D721Med (cell line): ENCODE data around the gene TSPAN31.
"Not testable (repeated sequence)": the region's sequence is repeated elsewhere in the genome, so short reads cannot be mapped to it uniquely, and the experiment has no call there.

Experiments
- DNase-seq: peaks from one replicate; pipeline ENCODE4 v3.0.0; 2011; ENCODE audit warnings: low spot score; ENCODE audit not compliant: insufficient read length
- FAIRE-seq: peaks from 2 replicates; lab custom pipeline; 2011; peaks lifted over from hg19 to GRCh38; lab: Jason Lieb, UNC
- TF ChIP-seq, protein P1 (sequence below): IDR thresholded peaks from 2 replicates; pipeline ENCODE4 v1.5.1; 2012; ENCODE audit warnings: mild to moderate bottlenecking, control low read depth; ENCODE audit not compliant: insufficient read depth; ENCODE audit errors: missing control alignments

Gene TSPAN31

DNA sequence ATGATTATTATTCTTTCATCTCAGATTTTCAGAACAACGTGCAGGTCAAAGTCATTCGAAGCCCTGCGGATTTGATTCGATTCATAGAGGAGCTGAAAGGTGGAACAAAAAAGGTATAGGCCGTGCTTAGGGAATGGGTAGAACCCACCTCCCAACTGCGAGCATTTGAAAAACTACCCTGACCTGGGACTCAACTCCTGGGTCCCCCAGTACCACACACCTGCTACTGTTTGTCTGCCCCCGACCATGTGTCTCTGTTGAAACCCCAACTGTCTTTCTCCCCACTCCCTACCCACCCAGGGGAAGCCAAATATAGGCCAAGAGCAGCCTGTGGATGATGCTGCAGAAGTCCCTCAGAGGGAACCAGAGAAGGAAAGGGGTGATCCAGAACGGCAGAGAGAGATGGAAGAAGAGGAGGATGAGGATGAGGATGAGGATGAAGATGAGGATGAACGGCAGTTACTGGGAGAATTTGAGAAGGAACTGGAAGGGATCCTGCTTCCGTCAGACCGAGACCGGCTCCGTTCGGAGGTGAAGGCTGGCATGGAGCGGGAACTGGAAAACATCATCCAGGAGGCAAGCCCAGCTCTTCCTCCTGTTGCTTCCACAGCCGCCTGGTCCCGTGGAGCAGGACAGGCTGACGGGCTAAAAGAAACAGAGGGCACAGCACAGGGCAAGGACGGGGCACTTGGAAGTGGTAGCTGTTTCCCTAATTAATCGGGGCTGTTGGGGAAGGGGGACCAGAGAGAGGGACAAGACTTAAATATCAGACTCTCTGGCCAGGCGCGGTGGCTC, 26.8 kb upstream of the TSPAN31 start:
- TF ChIP-seq, protein P1, sequence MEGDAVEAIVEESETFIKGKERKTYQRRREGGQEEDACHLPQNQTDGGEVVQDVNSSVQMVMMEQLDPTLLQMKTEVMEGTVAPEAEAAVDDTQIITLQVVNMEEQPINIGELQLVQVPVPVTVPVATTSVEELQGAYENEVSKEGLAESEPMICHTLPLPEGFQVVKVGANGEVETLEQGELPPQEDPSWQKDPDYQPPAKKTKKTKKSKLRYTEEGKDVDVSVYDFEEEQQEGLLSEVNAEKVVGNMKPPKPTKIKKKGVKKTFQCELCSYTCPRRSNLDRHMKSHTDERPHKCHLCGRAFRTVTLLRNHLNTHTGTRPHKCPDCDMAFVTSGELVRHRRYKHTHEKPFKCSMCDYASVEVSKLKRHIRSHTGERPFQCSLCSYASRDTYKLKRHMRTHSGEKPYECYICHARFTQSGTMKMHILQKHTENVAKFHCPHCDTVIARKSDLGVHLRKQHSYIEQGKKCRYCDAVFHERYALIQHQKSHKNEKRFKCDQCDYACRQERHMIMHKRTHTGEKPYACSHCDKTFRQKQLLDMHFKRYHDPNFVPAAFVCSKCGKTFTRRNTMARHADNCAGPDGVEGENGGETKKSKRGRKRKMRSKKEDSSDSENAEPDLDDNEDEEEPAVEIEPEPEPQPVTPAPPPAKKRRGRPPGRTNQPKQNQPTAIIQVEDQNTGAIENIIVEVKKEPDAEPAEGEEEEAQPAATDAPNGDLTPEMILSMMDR: no peak
- DNase-seq (no peak), FAIRE-seq (no peak)

DNA sequence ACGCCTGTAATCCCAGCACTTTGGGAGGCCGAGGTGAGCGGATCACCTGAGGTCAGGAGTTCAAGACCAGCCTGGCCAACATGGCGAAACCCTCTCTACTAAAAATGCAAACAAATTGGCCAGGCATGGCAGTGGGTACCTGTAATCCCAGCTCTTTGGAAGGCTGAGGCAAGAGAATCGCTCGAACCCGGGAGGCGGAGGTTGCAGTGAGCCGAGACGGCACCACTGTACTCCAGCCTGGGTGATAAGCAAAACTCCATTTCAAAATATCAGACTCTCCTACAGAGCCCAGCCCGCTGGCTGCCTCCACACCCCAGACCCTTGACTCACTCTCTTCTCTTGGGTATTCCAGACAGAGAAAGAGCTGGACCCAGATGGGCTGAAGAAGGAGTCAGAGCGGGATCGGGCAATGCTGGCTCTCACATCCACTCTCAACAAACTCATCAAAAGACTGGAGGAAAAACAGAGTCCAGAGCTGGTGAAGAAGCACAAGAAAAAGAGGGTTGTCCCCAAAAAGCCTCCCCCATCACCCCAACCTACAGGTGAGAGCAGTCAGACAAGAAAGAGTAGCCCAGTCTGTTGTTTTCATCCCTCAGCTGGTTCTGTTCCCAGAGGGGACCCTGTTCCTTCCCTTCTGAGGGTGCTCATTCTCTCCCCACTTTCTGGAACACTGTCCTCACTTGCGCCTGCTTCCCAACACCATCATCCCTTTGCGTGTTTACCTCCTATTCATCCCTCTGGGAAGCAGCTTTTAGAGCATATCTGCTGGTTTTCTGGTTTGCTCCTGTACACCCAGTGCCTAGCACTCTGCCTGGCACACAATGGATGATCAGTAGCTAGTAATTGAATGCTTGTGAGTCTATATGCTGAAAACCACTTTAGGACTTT, 26.0 kb upstream of the TSPAN31 start:
- TF ChIP-seq, protein P1: no peak
- DNase-seq: no peak
- FAIRE-seq: no peak

DNA sequence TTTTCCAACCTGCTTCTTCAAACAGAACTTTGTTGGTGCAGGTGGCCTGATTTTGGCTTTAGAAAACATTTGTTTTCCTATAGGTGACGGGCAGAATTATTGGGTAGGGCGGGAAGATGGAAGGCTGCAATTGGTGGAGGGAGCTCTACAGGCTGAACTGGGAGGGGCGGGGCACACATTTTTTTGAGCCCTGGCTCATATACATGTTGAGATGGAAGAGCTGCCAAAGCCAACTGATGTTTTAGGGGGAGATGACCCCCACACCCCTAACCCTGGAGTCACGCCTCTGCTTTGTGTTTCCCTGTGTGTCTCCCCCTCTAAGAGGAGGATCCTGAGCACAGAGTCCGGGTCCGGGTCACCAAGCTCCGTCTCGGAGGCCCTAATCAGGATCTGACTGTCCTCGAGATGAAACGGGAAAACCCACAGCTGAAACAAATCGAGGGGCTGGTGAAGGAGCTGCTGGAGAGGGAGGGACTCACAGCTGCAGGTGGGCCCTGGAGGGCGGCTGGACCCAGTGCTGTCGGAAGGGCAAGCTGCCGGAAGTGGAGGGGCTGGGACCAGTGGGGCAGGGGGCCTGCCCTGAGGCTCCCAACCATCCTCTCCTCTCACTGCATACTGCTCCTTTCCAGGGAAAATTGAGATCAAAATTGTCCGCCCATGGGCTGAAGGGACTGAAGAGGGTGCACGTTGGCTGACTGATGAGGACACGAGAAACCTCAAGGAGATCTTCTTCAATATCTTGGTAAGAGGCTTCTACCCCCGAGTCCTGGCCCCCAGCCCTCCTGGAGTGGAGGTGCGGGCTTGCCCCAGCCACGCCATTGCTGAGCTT, 24.8 kb upstream of the TSPAN31 start:
- DNase-seq: no peak
- FAIRE-seq: no peak
- TF ChIP-seq, protein P1: no peak

DNA sequence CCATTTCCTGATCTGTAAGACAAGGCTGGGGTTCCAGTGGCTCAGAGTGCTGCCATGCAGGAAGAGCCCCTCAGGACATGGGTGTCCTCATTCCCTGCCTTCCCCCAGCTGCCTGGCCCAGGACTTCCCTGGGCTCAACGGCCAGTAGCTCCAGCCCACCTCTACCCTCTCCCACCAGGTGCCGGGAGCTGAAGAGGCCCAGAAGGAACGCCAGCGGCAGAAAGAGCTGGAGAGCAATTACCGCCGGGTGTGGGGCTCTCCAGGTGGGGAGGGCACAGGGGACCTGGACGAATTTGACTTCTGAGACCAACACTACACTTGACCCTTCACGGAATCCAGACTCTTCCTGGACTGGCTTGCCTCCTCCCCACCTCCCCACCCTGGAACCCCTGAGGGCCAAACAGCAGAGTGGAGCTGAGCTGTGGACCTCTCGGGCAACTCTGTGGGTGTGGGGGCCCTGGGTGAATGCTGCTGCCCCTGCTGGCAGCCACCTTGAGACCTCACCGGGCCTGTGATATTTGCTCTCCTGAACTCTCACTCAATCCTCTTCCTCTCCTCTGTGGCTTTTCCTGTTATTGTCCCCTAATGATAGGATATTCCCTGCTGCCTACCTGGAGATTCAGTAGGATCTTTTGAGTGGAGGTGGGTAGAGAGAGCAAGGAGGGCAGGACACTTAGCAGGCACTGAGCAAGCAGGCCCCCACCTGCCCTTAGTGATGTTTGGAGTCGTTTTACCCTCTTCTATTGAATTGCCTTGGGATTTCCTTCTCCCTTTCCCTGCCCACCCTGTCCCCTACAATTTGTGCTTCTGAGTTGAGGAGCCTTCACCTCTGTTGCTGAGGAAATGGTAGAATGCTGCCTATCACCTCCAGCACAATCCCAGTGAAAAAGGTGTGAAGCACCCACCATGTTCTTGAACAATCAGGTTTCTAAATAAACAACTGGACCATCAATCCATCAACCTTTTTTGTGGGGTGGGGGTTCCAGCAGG, 23.9 kb upstream of the TSPAN31 start:
- no peak for FAIRE-seq
- no peak for DNase-seq
- TF ChIP-seq, protein P1: no peak

DNA sequence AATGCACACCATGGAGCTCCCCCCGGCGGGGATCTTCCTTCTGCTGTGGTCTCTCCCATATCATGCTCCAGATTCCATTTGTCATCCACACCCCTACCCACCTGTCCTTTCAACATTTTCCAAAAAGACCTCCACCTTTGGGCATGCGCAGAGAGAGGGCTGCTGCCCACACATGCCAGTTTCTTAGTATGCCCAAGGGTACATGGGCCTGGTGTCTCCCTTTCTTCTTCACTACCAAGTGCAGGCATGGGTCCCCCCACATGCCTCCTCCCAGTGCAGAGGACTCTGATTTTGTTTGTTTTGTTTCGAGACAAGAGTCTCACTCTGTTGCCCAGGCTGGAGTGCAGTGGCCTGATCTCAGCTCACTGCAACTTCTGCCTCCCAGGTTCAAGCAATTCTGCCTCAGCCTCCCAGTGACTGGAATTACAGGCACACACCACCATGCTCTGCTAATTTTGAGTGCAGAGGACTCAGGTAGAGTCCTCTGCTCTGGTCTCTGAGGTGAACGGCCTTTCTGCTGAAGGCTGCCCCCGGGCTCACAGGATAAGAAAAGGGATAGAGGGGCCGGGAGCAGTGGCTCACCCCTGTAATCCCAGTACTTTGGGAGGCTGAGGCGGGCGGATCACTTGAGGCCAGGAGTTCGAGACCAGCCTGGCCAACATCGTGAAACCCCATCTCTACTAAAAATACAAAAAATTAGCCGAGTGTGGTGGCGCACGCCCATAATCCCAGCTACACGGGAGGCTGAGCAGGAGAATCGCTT, 22.8 kb upstream of the TSPAN31 start:
- not testable (repeated sequence) for FAIRE-seq
- peak; percentile 5 for DNase-seq

DNA sequence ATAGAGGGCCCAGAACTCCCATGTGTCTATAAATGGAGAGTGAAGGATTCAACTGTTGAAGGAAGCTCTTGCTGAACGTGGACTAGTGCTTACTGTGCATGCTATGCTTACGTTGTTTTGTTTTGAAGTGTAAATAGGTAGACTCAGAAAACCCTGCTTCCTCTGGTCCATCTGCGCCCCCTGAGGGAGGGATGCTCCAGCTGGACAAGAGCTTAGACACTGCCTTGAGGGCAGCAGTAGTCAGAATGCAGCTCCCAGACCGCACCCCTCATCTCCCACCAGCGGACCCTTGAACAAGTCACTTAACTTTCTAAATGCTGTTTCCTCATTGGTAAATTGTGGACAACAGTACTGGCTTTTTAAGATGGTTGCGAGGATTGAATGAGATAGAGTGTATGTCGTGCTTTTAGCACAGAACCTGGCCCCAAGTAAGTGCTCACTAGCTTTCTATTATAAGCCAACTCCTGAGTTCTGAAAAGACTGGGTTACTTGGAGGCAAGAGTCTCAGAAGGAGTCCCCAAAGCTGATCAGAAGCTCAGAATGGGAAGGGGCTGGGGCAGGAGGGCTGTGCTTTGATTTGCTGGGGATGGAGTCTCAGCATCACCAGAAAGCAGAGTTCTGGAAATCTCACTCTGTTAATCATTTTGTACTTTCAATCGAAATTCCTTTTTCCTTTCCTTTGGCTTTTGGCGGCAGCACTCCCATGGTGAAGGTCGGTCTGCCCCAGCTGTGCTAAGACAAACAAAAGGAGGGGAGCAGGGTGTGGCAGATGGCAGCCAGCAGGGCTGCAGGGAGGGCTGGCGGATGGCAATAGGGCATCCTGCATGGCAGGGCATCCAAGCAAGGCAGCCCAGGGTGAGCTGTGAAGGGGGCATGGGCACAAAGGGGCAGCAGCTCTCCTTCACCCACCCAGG, 21.9 kb upstream of the TSPAN31 start:
- no peak for FAIRE-seq
- peak; percentile 13 for DNase-seq
- TF ChIP-seq, protein P1: no peak
